ENCODE data around the gene NBPF1.
"Not testable (repeated sequence)": the region's sequence is repeated elsewhere in the genome, so short reads cannot be mapped to it uniquely, and the experiment has no call there.

GRCh38 chr1:16609761-16610160 is 3.6 kb downstream of the NBPF1 start:
- TF ChIP-seq CTCF, POLR2A (IDR thresholded peaks at IDR 0.05): not testable (repeated sequence)

All from thyroid gland (tissue), 4 donors.